Urinary bladder (tissue), 4 donors: ENCODE data around the gene NRXN2. TPM values are rescaled to one million over a fixed set of nuclear protein-coding genes. Genes with fewer than 3 reads are reported as not detected.

Experiments used
- DNase-seq: peaks from one replicate; pipeline ENCODE4 v3.0.0-alpha.2; 2015; ENCODE audit errors: extremely low spot score
- H3K27ac ChIP-seq: one replicate; pipeline ENCODE4 v1.5.1; 2013; ENCODE audit warnings: low read depth, mild to moderate bottlenecking, moderate library complexity
- H3K36me3 ChIP-seq: one replicate; pipeline ENCODE4 v1.6.1; 2013; ENCODE audit warnings: mild to moderate bottlenecking, moderate library complexity; ENCODE audit not compliant: insufficient read depth
- H3K4me1 ChIP-seq: one replicate; pipeline ENCODE4 v1.6.1; 2013; ENCODE audit warnings: mild to moderate bottlenecking, moderate library complexity; ENCODE audit not compliant: insufficient read depth
- H3K4me3 ChIP-seq: one replicate; pipeline ENCODE4 v1.5.1; 2013; ENCODE audit warnings: low read depth, low read length
- WGBS: extraction: QIAGEN DNeasy Blood & Tissue Kit; methylation state at CpG from one replicate; pipeline ENCODE4 v1.1.7; 2013; 5-methylcytosine and 5-hydroxymethylcytosine counted together
- polyA plus RNA-seq: library from polyadenylated mRNA; stranded (reverse); fragments of 200-250 nt; gene quantifications from one replicate; pipeline ENCODE4 v1.2.3, GENCODE V29; 2013
- total RNA-seq: library from RNA; depleted of rRNA; stranded (reverse); fragments of >200 nt; gene quantifications from one replicate; pipeline ENCODE4 v1.2.3, GENCODE V29; 2014
- donor health status: healthy with polysubstance abuse.
- donor health status: healthy.

The NRXN2 gene
- total and polyA plus RNA-seq, 2 donors: 11.5 to 30.5 TPM

- H3K27ac ChIP-seq: no peak overlapping the region
- H3K36me3 ChIP-seq: peaks cover 17% of the 10 kb centered on the region
- no peak for DNase-seq
- H3K4me3 ChIP-seq: no peak overlapping the region
- no peaks in the 10 kb centered on the region for H3K4me1 ChIP-seq
- whole genome bisulfite sequencing: 48% methylated on average over 6 of the region's 6 CpGs
Measured at GRCh38 chr11:64763526-64764039, 40.6 kb upstream of the NRXN2 start.

- 45% methylated on average over 13 of the region's 13 CpGs for WGBS
- H3K36me3 ChIP-seq: peaks cover 12% of the 10 kb centered on the region
- no peak overlapping the region for H3K4me3 ChIP-seq
- H3K4me1 ChIP-seq: no peaks in the 10 kb centered on the region
- H3K27ac ChIP-seq: no peak overlapping the region
- no peak for DNase-seq
Measured at GRCh38 chr11:64762674-64763525, 39.9 kb upstream of the NRXN2 start.

- no peak overlapping the region for H3K4me3 ChIP-seq
- no peak overlapping the region for H3K27ac ChIP-seq
- DNase-seq: no peak
- H3K4me1 ChIP-seq: no peaks in the 10 kb centered on the region
- H3K36me3 ChIP-seq: peaks cover 7% of the 10 kb centered on the region
- 62% methylated on average over 5 of the region's 5 CpGs for WGBS
Measured at GRCh38 chr11:64762277-64762673, 39.3 kb upstream of the NRXN2 start.

GRCh38 chr11:64760759-64761420, 37.9 kb upstream of the NRXN2 start:
- H3K4me3 ChIP-seq: no peak overlapping the region
- no peak for DNase-seq
- no peak overlapping the region for H3K27ac ChIP-seq
- peaks cover 6% of the 10 kb centered on the region for H3K36me3 ChIP-seq
- no peaks in the 10 kb centered on the region for H3K4me1 ChIP-seq
- WGBS: 47% methylated on average over 7 of the region's 7 CpGs

- Histone ChIP-seq H3K4me1 (no peaks in the 10 kb centered on the region), H3K27ac (peak within 1 kb of the TSS; percentile 43), H3K4me3 (no peak within 1 kb of the TSS), H3K36me3 (peaks cover 6% of the 10 kb centered on the region)
- WGBS: 23% methylated on average over 24 of the region's 24 CpGs
- peak; percentile 54 for DNase-seq
Measured at GRCh38 chr11:64759722-64760719, 37.0 kb upstream of the NRXN2 start, which contains the start of gene PYGM. Gene PYGM (minus strand): TSS chr11:64759974. CDS start chr11:64759898, 76 bp downstream.

- 38% methylated on average over 21 of the region's 21 CpGs for WGBS
- Histone ChIP-seq H3K4me1 (no peaks in the 10 kb centered on the region), H3K36me3 (peaks cover under 1% of the 10 kb centered on the region), H3K27ac (peak overlapping the region; percentile 43), H3K4me3 (no peak overlapping the region)
- no peak for DNase-seq
Measured at GRCh38 chr11:64759131-64759721, 36.2 kb upstream of the NRXN2 start.

- WGBS: 89% methylated on average over 15 of the region's 15 CpGs
- H3K4me1 ChIP-seq: no peaks in the 10 kb centered on the region
Measured at GRCh38 chr11:64758330-64759079, 35.5 kb upstream of the NRXN2 start.

GRCh38 chr11:64757549-64758329, 34.7 kb upstream of the NRXN2 start:
- WGBS: 87% methylated on average over 19 of the region's 19 CpGs
- Histone ChIP-seq H3K36me3 (no peaks in the 10 kb centered on the region), H3K4me3 (no peak overlapping the region), H3K27ac (no peak overlapping the region), H3K4me1 (no peaks in the 10 kb centered on the region)
- no peak for DNase-seq

More at GRCh38 chr11:64758330-64759079, 35.5 kb upstream of the NRXN2 start:
- Histone ChIP-seq H3K36me3 (no peaks in the 10 kb centered on the region), H3K4me3 (no peak overlapping the region), H3K27ac (no peak overlapping the region)
- DNase-seq: no peak

- Histone ChIP-seq H3K36me3 (no peaks in the 10 kb centered on the region), H3K4me3 (no peak overlapping the region), H3K4me1 (no peaks in the 10 kb centered on the region), H3K27ac (no peak overlapping the region)
- DNase-seq: no peak
- 87% methylated on average over 13 of the region's 13 CpGs for WGBS
Measured at GRCh38 chr11:64755681-64756361, 32.8 kb upstream of the NRXN2 start.

GRCh38 chr11:64754919-64755662, 32.1 kb upstream of the NRXN2 start:
- no peaks in the 10 kb centered on the region for H3K36me3 ChIP-seq
- H3K27ac ChIP-seq: no peak overlapping the region
- no peak for DNase-seq
- no peaks in the 10 kb centered on the region for H3K4me1 ChIP-seq
- 90% methylated on average over 21 of the region's 21 CpGs for WGBS
- no peak overlapping the region for H3K4me3 ChIP-seq
